ENCODE measurements around the gene RASGEF1C. TPM values are rescaled to one million over a fixed set of nuclear protein-coding genes. Genes with fewer than 3 reads are reported as not detected.

The RASGEF1C gene
- total RNA-seq: 1 to 10 TPM in 1 of 7 donors, under 1 TPM in 1, not detected in 5; 0.17 to 1.1 TPM
- under 1 TPM in 2 of 3 donors, not detected in 1; 0.06 to 0.26 TPM for polyA plus RNA-seq
- long read RNA-seq, donor 1: 0 reads
- long read RNA-seq, donor 2: 0 reads

DNA sequence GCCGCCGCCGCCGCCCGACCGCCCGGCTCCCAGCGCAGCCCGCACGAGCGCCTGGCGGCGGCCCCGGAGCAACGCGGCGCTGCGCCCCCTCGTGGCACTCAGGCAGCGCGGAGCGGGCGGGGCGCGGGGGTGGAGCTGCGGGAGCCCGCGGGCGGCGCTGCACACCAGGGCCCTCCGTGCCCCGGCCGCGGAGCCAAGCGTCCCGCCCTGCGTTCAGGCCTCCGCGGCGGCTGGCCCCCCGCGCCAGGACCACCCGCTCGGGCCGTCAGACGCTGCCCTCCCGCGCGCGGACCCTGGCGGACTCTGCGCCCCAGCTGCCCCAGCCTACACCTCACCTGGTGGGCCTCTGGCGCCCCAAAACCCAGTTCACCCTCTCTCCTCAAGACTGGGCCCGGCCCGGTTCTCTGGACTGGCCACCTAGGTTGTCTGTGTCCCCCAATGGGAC is at the start of gene RASGEF1C:
TSS of gene RASGEF1C (minus strand) at position 75 of the 445 bp plus-strand sequence. CDS start 71,159 bp downstream, outside the sequence.
- Histone ChIP-seq H3K4me1 (peaks cover 3 to 13% (median 7%) of the 10 kb centered on the region in 6 donors), H3K4me3 (peak within 1 kb of the TSS in 6 of 8 donors; percentile 19 to 68 (median 30)), H3K27ac (no peak within 1 kb of the TSS), H3K36me3 (no peaks in the 10 kb centered on the region), H3K27me3 (replicated peaks in 1 of 7) (peaks cover 0 to 74% (median 38%) of the 10 kb centered on the region in 7 donors), H3K9me3 (no peaks in the 10 kb centered on the region)
- 0 to 41% (median 16%) methylated on average over 3 to 55 of the region's 55 CpGs for whole genome bisulfite sequencing, 5 donors
- intact Hi-C loops (cut with DNase I; ENCODE audit: low total_unique reads): loop anchor here (5.0 kb wide), 1 partner anchor 82 kb away; no protein-coding TSS in a partner anchor
- DNase-seq: peak; percentile 87
- TF ChIP-seq, protein P1, sequence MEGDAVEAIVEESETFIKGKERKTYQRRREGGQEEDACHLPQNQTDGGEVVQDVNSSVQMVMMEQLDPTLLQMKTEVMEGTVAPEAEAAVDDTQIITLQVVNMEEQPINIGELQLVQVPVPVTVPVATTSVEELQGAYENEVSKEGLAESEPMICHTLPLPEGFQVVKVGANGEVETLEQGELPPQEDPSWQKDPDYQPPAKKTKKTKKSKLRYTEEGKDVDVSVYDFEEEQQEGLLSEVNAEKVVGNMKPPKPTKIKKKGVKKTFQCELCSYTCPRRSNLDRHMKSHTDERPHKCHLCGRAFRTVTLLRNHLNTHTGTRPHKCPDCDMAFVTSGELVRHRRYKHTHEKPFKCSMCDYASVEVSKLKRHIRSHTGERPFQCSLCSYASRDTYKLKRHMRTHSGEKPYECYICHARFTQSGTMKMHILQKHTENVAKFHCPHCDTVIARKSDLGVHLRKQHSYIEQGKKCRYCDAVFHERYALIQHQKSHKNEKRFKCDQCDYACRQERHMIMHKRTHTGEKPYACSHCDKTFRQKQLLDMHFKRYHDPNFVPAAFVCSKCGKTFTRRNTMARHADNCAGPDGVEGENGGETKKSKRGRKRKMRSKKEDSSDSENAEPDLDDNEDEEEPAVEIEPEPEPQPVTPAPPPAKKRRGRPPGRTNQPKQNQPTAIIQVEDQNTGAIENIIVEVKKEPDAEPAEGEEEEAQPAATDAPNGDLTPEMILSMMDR (IDR thresholded peaks at IDR 0.05 in 8 of 11, conservative IDR thresholded peaks at IDR 0.05 in 3 of 11): peak in 6 of 11 experiments; percentile 14 to 54 (median 38)
- no peak for TF ChIP-seq POLR2AphosphoS5 (IDR thresholded peaks at IDR 0.05)

DNA sequence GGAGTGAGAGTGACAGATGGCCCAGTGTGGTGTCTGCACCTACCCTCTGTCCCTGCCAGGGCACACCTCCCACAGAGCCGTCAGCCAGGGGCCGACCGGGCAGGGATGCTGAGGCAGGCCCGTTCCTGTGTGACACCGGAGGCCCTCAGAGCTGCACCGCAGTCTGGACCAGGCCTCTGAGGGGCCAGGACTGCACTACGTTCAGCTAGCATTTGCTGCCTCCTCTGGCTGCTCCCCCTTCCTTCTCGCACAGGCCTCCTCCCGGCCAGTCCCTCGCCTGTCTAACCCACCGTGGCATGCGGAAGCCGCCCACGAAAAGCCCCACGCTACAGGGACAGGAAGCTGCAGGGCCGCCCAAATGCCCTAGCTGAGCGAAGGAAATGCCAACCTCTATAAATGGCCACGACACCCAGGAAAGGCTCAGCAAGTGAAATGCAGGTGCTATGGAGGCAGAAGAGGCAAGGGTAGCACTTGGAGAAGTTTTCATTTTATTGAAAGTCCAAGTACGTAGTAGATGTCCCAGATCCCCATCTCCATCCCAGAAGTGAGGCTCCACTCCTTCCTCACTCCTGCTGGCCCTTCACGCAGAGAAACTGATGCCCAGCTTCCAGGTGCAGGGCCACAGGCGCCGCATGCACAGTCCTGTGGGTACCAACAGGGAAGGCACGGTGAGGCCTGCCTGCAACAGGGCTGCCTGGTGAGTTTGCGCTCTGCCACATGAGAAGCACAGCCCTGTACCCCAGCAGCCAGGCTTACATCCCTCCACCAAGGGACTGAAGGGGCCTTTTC is 44.2 kb upstream of the RASGEF1C start:
- WGBS, 5 donors: 94 to 99% (median 96%) methylated on average over 22 to 24 of the region's 24 CpGs
- Histone ChIP-seq H3K27ac (no peak overlapping the region), H3K36me3 (peaks cover 25 to 100% (median 81%) of the 10 kb centered on the region in 6 donors), H3K4me1 (no peaks in the 10 kb centered on the region), H3K9me3 (peaks cover 52 to 100% (median 100%) of the 10 kb centered on the region in 8 donors), H3K4me3 (peak overlapping the region in 1 of 8 donors; percentile 13), H3K27me3 (replicated peaks in 1 of 7) (no peaks in the 10 kb centered on the region)
- TF ChIP-seq POLR2AphosphoS5 (IDR thresholded peaks at IDR 0.05) (peak in 1 of 3 donors; percentile 13), POLR2A (IDR thresholded peaks at IDR 0.05) (no peak)
- TF ChIP-seq, protein P1 (IDR thresholded peaks at IDR 0.05 in 8 of 11, conservative IDR thresholded peaks at IDR 0.05 in 3 of 11): no peak
- intact Hi-C loops (cut with DNase I; ENCODE audit: low total_unique reads): no loop called here
- DNase-seq: no peak

DNA sequence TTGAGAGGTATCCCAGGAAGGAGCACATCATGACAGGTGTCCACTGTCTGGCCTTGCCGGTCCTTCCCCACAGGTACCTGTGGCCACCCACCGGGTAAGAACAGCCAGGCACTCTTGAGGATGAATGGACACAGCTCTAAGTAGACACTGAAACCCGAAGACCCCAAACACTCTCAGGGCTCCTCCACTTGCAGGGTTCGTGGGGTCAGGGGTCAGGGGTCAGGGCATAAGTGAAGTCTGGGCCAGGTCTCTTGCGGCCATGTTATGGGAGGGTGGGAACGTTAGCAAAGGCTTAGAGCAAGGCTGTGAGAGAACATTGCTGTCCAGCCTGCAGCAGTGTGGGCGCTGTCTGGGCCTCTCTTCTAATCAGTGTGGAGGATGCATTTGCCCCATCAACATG is 42.9 kb upstream of the RASGEF1C start:
- H3K4me1 ChIP-seq: no peaks in the 10 kb centered on the region
- no peak overlapping the region for H3K27ac ChIP-seq
- peaks cover 24 to 100% (median 81%) of the 10 kb centered on the region in 6 donors for H3K36me3 ChIP-seq
- TF ChIP-seq POLR2A (IDR thresholded peaks at IDR 0.05) (no peak), POLR2AphosphoS5 (IDR thresholded peaks at IDR 0.05) (no peak)
- TF ChIP-seq, protein P1 (IDR thresholded peaks at IDR 0.05 in 8 of 11, conservative IDR thresholded peaks at IDR 0.05 in 3 of 11): no peak
- DNase-seq: no peak
- H3K27me3 ChIP-seq (replicated peaks in 1 of 7): no peaks in the 10 kb centered on the region
- H3K4me3 ChIP-seq: no peak overlapping the region
- 97 to 98% (median 98%) methylated on average over 5 to 7 of the region's 7 CpGs for WGBS, 5 donors
- peaks cover 46 to 100% (median 100%) of the 10 kb centered on the region in 8 donors for H3K9me3 ChIP-seq
- intact Hi-C loops (cut with DNase I; ENCODE audit: low total_unique reads): no loop called here

DNA sequence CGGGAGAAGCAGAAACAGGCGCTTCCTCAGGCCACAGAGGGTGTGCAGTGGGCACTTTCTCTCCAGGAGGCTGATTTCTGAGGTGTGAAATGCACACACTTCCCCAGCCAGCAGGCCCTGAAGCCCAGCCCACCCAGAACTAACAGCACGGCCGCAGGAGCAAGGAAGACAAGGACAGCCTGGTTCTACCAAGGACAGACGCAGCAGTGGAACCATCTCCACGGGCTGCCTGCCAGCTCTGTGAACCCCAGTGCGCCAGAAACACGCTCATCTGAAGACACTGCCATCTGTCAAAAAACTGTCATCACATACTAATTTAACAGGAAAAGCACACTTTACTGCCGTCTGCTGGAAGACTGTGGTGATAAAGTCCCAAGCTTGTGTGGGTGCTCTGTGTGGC is 42.1 kb upstream of the RASGEF1C start:
- Histone ChIP-seq H3K27ac (no peak overlapping the region), H3K4me3 (no peak overlapping the region), H3K4me1 (no peaks in the 10 kb centered on the region), H3K27me3 (replicated peaks in 1 of 7) (no peaks in the 10 kb centered on the region), H3K36me3 (peaks cover 18 to 100% (median 77%) of the 10 kb centered on the region in 6 donors), H3K9me3 (peaks cover 42 to 100% (median 100%) of the 10 kb centered on the region in 8 donors)
- intact Hi-C loops (cut with DNase I; ENCODE audit: low total_unique reads): no loop called here
- TF ChIP-seq, protein P1 (IDR thresholded peaks at IDR 0.05 in 8 of 11, conservative IDR thresholded peaks at IDR 0.05 in 3 of 11): no peak
- no peak for TF ChIP-seq POLR2AphosphoS5 (IDR thresholded peaks at IDR 0.05)
- TF ChIP-seq POLR2A (IDR thresholded peaks at IDR 0.05): no peak
- no peak for DNase-seq
- WGBS, 5 donors: 89 to 98% (median 94%) methylated on average over 8 to 9 of the region's 9 CpGs
